AG08395 (cell line): ENCODE results near the gene ITPK1.

Experiments used
- DNase-seq: peaks from one replicate; pipeline ENCODE4 v3.0.0; 2012; ENCODE audit warnings: mixed read lengths, low spot score

The ITPK1 gene

GRCh38 chr14:92920001-92920400 lies 195.7 kb downstream of the ITPK1 start:
- DNase-seq = no peak

DNA sequence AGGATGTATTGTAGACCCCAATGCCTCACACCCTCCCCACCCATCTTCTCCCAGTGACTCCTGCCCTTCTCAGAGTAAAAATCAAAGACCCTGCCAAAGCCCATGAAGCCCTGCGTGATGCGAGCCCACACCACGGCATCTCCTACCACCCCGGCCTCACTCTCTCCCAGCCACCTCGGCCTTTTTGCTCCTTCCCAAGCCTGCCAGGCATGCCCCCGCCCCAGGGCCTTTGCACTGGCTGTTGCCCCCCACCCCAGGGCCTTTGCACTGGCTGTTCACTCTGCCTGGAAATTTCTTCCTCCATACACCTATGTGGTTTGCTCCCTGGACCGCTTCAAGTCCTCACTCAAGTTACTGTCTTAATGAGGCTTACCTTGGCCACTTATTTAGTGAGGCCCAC lies 197.8 kb downstream of the ITPK1 start:
- DNase-seq = no peak

DNA sequence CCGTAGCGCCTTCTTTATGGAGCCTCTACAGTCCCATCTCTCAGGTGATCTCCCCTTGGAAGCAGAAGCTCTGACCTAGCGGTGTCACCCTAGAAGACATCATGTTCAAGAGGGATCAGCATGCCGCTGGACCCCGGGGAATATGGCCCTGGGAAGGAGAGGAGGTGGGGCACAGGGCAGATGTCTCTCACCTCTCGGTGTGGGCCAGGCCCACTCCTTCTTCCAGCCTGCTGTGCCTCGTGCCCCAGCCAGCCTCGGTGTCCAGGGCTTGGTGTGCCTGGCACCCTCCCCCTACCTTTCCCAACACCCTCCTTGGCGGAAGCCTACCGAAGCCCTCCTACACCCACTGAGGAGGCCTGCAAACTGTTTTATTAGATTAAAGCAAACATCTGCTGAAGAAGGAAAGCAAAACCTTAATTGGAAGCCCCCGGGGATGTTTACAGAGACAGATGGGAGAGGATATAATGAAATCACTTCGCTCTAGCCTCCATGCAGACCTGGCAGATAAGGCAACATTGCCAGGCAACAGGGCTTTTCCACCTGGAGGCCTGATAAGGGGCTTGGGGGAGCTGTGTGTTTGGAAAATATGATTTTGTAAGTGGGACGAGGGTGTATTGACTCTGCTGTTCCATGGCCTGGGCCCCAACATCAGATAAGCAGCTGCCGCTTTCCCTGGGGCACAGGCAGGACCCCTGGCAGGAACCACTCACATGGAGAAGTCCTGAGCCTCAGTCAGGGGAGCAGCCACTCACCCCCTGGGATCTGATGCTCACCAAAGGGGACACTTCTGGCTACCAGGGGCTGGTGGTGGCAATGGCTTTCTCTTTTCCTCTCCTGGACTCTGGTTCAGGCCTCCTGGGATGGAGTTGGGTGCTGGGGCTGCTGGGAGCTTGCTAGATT lies 198.4 kb downstream of the ITPK1 start:
- no peak for DNase-seq

DNA sequence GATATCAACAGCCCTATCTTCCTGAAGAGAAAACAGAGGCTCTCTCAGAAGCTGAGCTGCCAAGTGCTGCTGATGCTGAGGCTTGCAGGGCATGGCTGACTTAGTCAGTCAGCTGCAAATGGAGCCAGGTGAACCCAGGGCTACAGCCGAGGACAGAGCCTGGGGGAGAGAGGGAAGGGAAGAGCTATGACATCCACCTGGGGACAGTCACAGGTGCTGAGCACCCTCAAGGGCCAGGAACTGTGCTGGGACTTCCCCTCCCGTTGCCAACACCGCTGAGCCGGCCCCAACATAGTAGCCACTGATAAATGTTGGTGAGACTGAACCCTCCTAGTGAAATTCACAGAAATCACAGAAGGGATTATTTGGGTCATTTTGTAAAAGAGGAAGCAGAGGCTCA lies 199.5 kb downstream of the ITPK1 start:
- no peak for DNase-seq

DNA sequence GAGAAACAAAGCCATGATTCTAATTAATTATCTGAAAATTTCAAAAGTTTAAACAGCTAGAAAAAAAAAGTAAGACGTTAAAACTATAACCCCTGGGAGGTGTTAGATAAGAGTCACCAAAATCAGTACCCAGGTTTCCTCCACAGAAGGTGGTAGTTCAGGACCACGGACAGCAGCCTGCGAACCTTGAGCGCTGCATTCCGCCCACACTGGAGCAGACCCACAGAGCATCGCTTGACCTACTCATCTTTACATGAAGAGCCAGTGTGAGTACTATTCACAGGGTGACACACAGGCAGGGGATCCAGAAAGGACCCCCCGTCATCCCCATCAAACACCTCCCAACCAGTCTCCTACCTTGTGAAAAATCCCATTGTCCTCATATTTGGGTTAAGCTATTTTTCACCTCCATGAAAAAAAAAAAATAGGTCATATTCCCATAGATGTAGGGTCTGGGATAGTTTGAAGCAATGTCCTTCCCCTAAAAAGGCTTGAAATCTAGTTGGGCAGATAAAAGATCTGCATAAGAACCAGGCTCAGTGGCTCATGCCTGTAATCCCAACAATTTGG lies 201.6 kb downstream of the ITPK1 start:
- peak; percentile 31 for DNase-seq

GRCh38 chr14:92907316-92907911 lies 208.3 kb downstream of the ITPK1 start:
- DNase-seq = no peak

- DNase-seq = no peak
These were observed 208.9 kb downstream of the ITPK1 start for GRCh38 chr14:92906823-92907222.

- no peak for DNase-seq
These were observed 209.3 kb downstream of the ITPK1 start for GRCh38 chr14:92906420-92906819.

- no peak for DNase-seq
These were observed 210.1 kb downstream of the ITPK1 start for GRCh38 chr14:92905667-92906066.

DNA sequence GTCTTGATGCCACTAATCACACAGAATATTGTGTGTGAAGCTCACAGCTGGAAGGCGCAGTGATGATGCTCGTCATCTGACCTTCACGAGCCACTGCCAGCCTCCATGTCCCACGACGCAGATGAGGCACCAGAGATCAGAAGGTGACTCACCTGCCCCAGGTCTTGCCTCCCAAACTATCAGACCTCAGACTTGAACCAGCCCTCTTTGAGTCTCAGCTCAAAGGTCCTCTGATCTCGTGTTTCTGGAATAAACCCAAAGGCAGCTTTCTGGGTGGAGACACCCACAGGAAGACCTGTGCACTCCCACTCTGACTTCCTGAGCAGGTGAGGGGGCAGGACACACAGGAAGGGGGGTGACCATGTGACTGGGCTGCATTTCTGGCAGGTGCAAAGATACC lies 212.4 kb downstream of the ITPK1 start:
- DNase-seq = no peak

GRCh38 chr14:92902726-92903125 lies 213.0 kb downstream of the ITPK1 start:
- no peak for DNase-seq

- no peak for DNase-seq
These were observed 213.5 kb downstream of the ITPK1 start for GRCh38 chr14:92902191-92902590.

DNA sequence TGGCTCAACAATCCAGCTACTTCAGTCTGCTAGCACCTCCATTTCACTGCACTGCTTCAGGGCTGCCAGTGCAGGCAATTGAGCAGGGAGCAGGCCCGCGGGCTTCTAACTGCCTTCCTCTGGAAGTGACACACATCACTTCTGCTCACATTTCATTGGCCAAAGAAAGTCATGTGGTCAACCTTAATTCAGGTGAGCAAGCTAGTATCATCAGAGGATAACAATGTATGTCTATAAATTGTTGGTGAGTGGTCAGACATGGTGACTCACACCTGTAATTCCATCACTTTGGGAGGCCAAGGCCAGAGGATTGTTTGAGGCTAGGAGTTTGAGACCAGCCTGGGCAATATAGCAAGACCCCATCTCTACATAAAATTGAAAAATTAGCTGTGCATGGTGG lies 215.1 kb downstream of the ITPK1 start:
- DNase-seq = no peak

GRCh38 chr14:92898566-92899131 lies 217.1 kb downstream of the ITPK1 start:
- DNase-seq = no peak

GRCh38 chr14:92897922-92898565 lies 217.7 kb downstream of the ITPK1 start:
- no peak for DNase-seq

DNA sequence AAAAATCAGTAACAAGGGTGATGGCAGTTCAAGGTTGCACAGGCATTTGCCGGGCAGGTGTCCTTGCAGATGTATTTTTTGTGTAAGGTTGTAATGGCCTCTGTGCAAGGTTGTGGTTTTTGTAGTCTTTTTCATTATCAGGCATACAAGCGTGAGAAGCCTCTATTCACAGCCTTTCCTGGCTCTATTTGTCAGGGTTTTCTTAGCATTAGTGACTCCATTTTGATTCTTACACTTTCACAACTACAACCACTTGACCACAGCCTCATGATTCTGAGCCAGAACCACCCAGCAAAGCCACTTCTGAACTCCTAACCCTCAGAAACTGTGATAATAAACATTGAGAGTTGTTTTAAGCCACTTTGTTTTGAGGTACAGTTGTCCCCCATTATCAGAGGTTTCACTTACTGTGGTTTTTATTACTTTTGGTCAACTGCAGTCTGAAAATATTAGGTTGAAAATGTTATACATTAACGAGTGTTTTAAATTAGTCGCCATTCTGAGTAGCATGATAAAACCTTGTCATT lies 220.3 kb downstream of the ITPK1 start:
- DNase-seq = no peak

GRCh38 chr14:92892589-92892988 lies 223.1 kb downstream of the ITPK1 start:
- DNase-seq = no peak

DNA sequence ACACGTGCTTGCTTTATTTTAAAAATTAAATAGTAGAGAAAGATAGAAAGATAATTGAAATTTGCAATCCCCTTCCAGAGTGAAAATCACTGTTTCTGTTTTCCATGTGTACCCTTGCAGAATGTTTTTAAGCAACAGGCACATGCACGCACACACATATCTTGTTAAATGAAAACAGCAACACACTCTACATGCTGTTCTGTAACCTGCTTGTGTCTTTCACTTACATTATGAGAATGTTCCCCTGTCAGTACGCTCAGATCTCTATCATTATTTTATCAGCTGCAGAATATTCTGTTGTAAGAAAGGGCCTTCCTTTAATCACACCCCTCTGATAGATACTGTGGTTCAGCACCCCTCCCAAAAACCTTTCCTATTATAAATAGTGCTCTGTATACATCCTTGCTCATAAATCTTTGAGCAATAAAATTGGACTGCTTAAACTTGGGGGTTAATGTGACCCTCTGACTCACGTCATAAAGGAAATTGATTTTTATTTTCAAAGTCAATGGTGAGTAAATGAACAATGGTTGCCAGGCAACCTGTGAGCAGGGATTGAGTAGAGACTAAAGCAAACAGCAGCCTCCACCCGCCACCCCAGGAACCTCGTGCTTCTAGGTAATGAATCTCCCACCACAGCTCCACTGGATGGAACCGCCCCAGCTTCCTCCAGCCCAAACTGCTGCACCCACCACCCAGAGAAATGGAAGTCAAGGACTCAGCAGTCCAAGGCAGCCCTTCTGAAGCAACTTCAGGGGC lies 224.7 kb downstream of the ITPK1 start:
- DNase-seq = no peak

DNA sequence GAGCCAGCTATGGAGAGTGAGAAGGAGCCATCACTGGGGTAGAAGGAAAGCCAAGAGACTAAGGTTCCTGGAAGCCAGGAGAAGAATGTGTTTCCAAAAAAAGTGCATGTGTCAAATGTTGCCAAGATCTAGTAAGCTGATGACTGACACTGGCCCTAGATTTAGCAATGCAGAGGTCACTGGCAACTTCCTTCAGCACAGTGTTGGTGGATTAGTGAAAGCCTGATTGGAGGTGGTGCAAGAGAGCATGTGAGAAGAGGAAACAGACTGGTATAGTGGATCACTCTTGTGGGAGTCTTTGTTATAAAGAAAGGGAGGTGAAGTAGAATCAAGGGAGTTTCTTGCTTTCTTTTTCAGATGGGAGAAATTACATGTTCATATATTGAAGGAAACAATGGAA lies 226.8 kb downstream of the ITPK1 start:
- no peak for DNase-seq

DNA sequence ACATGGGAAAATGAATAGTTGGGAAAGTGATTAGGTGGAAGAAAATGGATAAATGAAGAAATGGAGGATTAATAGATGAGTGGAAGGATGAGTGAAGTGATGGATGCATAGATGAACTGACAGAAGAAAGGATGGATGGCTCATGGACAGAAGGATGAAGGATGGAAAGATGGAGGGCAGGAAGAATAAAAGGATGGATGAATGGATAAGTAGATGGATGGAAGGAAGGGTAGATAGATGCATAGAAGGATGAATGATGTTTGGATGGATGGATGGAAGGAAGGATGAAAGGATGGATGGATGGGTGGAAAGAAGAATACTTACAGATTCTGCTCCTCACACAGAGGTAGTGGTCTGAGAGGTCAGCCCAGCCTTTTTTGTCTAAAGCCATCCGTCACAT lies 228.6 kb downstream of the ITPK1 start:
- DNase-seq = no peak
